DOHH2 (cell line): ENCODE results near the gene AEN.
A peak's percentile ranks its signal among the peaks of the same experiment; 100 is the strongest.

Experiments
- H3F3A ChIP-seq: fragments of 200-600 bp; sonication (generic), shearing (Covaris generic); 2 replicates; pipeline ENCODE4 v1.6.0; 2016; ENCODE audit warnings: antibody characterized with exemption, mild to moderate bottlenecking; ENCODE audit not compliant: control insufficient read depth, insufficient read depth
- H3K27ac ChIP-seq: fragments of 200-600 bp; sonication (generic); 2 replicates; pipeline ENCODE4 v1.5.1; 2014; ENCODE audit warnings: low read depth, mild to moderate bottlenecking, low read length, moderate library complexity
- H3K27me3 ChIP-seq: fragments of 200-600 bp; sonication (generic); 2 replicates; pipeline ENCODE4 v1.6.1; 2014; ENCODE audit warnings: mild to moderate bottlenecking, low read length, mixed read lengths; ENCODE audit not compliant: control insufficient read depth
- H3K36me3 ChIP-seq: fragments of 200-600 bp; sonication (generic); 2 replicates; pipeline ENCODE4 v1.6.1; 2014; ENCODE audit warnings: mild to moderate bottlenecking, low read length, moderate library complexity, mixed read lengths; ENCODE audit not compliant: control insufficient read depth
- H3K4me1 ChIP-seq: fragments of 200-600 bp; sonication (generic); 2 replicates; pipeline ENCODE4 v1.6.1; 2014; ENCODE audit warnings: mild to moderate bottlenecking, low read length, mixed read lengths; ENCODE audit not compliant: control insufficient read depth
- H3K4me2 ChIP-seq: fragments of 200-600 bp; sonication (generic); 2 replicates; pipeline ENCODE4 v1.6.0; 2014; ENCODE audit warnings: mild to moderate bottlenecking, low read length, moderate library complexity
- H3K4me3 ChIP-seq: fragments of 200-600 bp; sonication (generic); 2 replicates; pipeline ENCODE4 v1.5.1; 2014; ENCODE audit warnings: mild to moderate bottlenecking, low read length, mixed read lengths
- H3K79me2 ChIP-seq: fragments of 200-600 bp; sonication (generic); 2 replicates; pipeline ENCODE4 v1.6.1; 2014; ENCODE audit warnings: mild to moderate bottlenecking, low read length, mixed read lengths; ENCODE audit not compliant: control insufficient read depth
- H3K9me2 ChIP-seq: fragments of 200-600 bp; sonication (generic); replicated peaks from 2 replicates; pipeline ENCODE4 v1.6.1; 2014; ENCODE audit warnings: mild to moderate bottlenecking, low read length, mixed read lengths; ENCODE audit not compliant: control insufficient read depth
- H3K9me3 ChIP-seq: fragments of 200-600 bp; sonication (generic); 2 replicates; pipeline ENCODE4 v1.6.1; 2014; ENCODE audit warnings: antibody characterized with exemption, low read length, mixed read lengths; ENCODE audit not compliant: control insufficient read depth, insufficient read depth
- H4K20me1 ChIP-seq: fragments of 200-600 bp; sonication (generic); 2 replicates; pipeline ENCODE4 v1.6.0; 2014; ENCODE audit warnings: low read depth, mild to moderate bottlenecking, antibody characterized with exemption, low read length, moderate library complexity; ENCODE audit not compliant: control insufficient read depth, insufficient read depth
- CTCF ChIP-seq: fragments of 200-600 bp; sonication (generic); IDR thresholded peaks from one replicate; pipeline ENCODE4 v1.5.1; 2014; ENCODE audit warnings: antibody characterized with exemption, mild to moderate bottlenecking, low read depth, low read length; ENCODE audit not compliant: poor library complexity, severe bottlenecking
- EZH2phosphoT487 ChIP-seq: fragments of 200-600 bp; sonication (generic); IDR thresholded peaks from 2 replicates; pipeline ENCODE4 v1.6.1; 2017; ENCODE audit warnings: borderline replicate concordance, mild to moderate bottlenecking, antibody characterized with exemption, low read length, moderate library complexity, mixed read lengths

Gene AEN

GRCh38 chr15:88649286-88649733, 28.2 kb downstream of the AEN start:
- Histone ChIP-seq H3K27ac (peak overlapping the region; percentile 97), H3K27me3 (no peaks in the 10 kb centered on the region), H3K9me3 (no peaks in the 10 kb centered on the region), H3K4me2 (peak overlapping the region; percentile 99), H3K4me1 (peaks cover 87% of the 10 kb centered on the region), H3K36me3 (peaks cover 85% of the 10 kb centered on the region), H3K79me2 (peaks cover 53% of the 10 kb centered on the region), H3K4me3 (peak overlapping the region; percentile 78), H3K9me2 (no peaks in the 10 kb centered on the region), H4K20me1 (no peaks in the 10 kb centered on the region), H3F3A (peaks cover 32% of the 10 kb centered on the region)
- TF ChIP-seq CTCF (no peak), EZH2phosphoT487 (no peak)

GRCh38 chr15:88649753-88650551, 28.8 kb downstream of the AEN start:
- no peaks in the 10 kb centered on the region for H3K9me3 ChIP-seq
- peaks cover 83% of the 10 kb centered on the region for H3K36me3 ChIP-seq
- TF ChIP-seq CTCF (no peak), EZH2phosphoT487 (no peak)
- no peaks in the 10 kb centered on the region for H3K9me2 ChIP-seq
- H3K27ac ChIP-seq: peak overlapping the region; percentile 97
- no peaks in the 10 kb centered on the region for H3K27me3 ChIP-seq
- H4K20me1 ChIP-seq: no peaks in the 10 kb centered on the region
- peak overlapping the region; percentile 99 for H3K4me2 ChIP-seq
- peaks cover 85% of the 10 kb centered on the region for H3K4me1 ChIP-seq
- H3K79me2 ChIP-seq: peaks cover 47% of the 10 kb centered on the region
- peak overlapping the region; percentile 78 for H3K4me3 ChIP-seq
- H3F3A ChIP-seq: peaks cover 33% of the 10 kb centered on the region

GRCh38 chr15:88650556-88650955, 29.4 kb downstream of the AEN start:
- Histone ChIP-seq H3K27me3 (no peaks in the 10 kb centered on the region), H3K4me3 (no peak overlapping the region), H3K79me2 (peaks cover 41% of the 10 kb centered on the region), H3K36me3 (peaks cover 78% of the 10 kb centered on the region), H3K4me2 (no peak overlapping the region), H3F3A (peaks cover 34% of the 10 kb centered on the region), H3K9me2 (no peaks in the 10 kb centered on the region), H3K27ac (no peak overlapping the region), H3K4me1 (peaks cover 85% of the 10 kb centered on the region), H3K9me3 (no peaks in the 10 kb centered on the region), H4K20me1 (no peaks in the 10 kb centered on the region)
- TF ChIP-seq EZH2phosphoT487: no peak
- TF ChIP-seq CTCF: no peak
